Gastroesophageal sphincter (tissue), 3 donors: ENCODE measurements around the gene NAV2.

ENCODE experiments used
- CTCF ChIP-seq, 4 experiments: fragments of 200-600 bp in 2 of 4; fragments of 450-650 bp in 2 of 4; sonication (generic) in 1 of 4; IDR thresholded peaks; one replicate each; pipeline ENCODE4 v1.5.1; 2017 to 2019; ENCODE audit warnings: antibody characterized with exemption in 4 of 4, mild to moderate bottlenecking in 2 of 4, moderate library complexity in 2 of 4
- EP300 ChIP-seq: sonication (generic); formaldehyde crosslinking; IDR thresholded peaks from one replicate; pipeline ENCODE4 v1.6.1; 2017; ENCODE audit warnings: antibody characterized with exemption, mild to moderate bottlenecking
- POLR2A ChIP-seq, 2 donors: fragments of 450-650 bp; IDR thresholded peaks; one replicate each; pipeline ENCODE4 v1.6.1; 2017; ENCODE audit warnings: antibody characterized with exemption in 2 of 2, mild to moderate bottlenecking in 2 of 2, moderate library complexity in 1 of 2
- POLR2AphosphoS5 ChIP-seq: sonication (generic); formaldehyde crosslinking; IDR thresholded peaks from one replicate; pipeline ENCODE4 v1.6.1; 2017; ENCODE audit warnings: antibody characterized with exemption

- no peak for TF ChIP-seq CTCF (IDR thresholded peaks at IDR 0.05)
- TF ChIP-seq POLR2AphosphoS5, result no peak
- no peak for TF ChIP-seq POLR2A (IDR thresholded peaks at IDR 0.05)
- TF ChIP-seq EP300, result no peak
These were observed 211.0 kb downstream of the NAV2 start for GRCh38 chr11:19923626-19924025.
